Osteoblast (primary cell): ENCODE measurements around the gene RPLP2. TPM values are rescaled to one million over a fixed set of nuclear protein-coding genes. Genes with fewer than 3 reads are reported as not detected.

Experiments used
- DNase-seq: peaks from one replicate; pipeline ENCODE4 v3.0.0; 2011; ENCODE audit warnings: low spot score, mixed read lengths; ENCODE audit not compliant: insufficient read length; ENCODE audit errors: missing footprints
- H2AFZ ChIP-seq: 2 replicates; pipeline ENCODE4 v1.6.0; 2011; ENCODE audit warnings: mild to moderate bottlenecking, low read length
- H3K27ac ChIP-seq: 2 replicates; pipeline ENCODE4 v1.5.1; 2011; ENCODE audit warnings: mild to moderate bottlenecking, low read depth, low read length, moderate library complexity
- H3K27me3 ChIP-seq: 2 replicates; pipeline ENCODE4 v1.6.0; 2012; ENCODE audit warnings: mild to moderate bottlenecking, control low read depth, inconsistent platforms, low read length, moderate library complexity; ENCODE audit not compliant: insufficient read depth
- H3K36me3 ChIP-seq: 2 replicates; pipeline ENCODE4 v1.5.1; 2011; ENCODE audit warnings: mild to moderate bottlenecking, low read length, control low read depth, moderate library complexity; ENCODE audit not compliant: insufficient read depth
- H3K4me1 ChIP-seq: 2 replicates; pipeline ENCODE4 v1.5.1; 2011; ENCODE audit warnings: mild to moderate bottlenecking, low read length, control low read depth, moderate library complexity; ENCODE audit not compliant: insufficient read depth
- H3K4me2 ChIP-seq: 2 replicates; pipeline ENCODE4 v1.6.0; 2011; ENCODE audit warnings: mild to moderate bottlenecking, low read length; ENCODE audit not compliant: insufficient read depth
- H3K4me3 ChIP-seq: fragments of 200-600 bp; sonication (generic); 3 replicates; pipeline ENCODE4 v1.5.1; 2012; ENCODE audit warnings: mild to moderate bottlenecking, low read length, inconsistent platforms; ENCODE audit not compliant: insufficient read depth
- H3K79me2 ChIP-seq: 2 replicates; pipeline ENCODE4 v1.6.0; 2012; ENCODE audit warnings: mild to moderate bottlenecking, low read length, control low read depth, inconsistent platforms; ENCODE audit not compliant: insufficient read depth
- H3K9me3 ChIP-seq: 2 replicates; pipeline ENCODE4 v1.5.1; 2011; ENCODE audit warnings: low read depth, low read length, control low read depth
- H4K20me1 ChIP-seq: 2 replicates; pipeline ENCODE4 v1.6.0; 2012; ENCODE audit warnings: mild to moderate bottlenecking, low read length, control low read depth; ENCODE audit not compliant: insufficient read depth
- total RNA-seq: library from RNA; depleted of rRNA; stranded (reverse); fragments of >200 nt; gene quantifications from 2 replicates; pipeline ENCODE4 v1.2.3, GENCODE V29; 2012
- TF ChIP-seq, protein P1 (sequence below): IDR thresholded peaks from 2 replicates; pipeline ENCODE4 v1.5.1; 2011; ENCODE audit warnings: mild to moderate bottlenecking, low read depth, low read length, moderate library complexity; ENCODE audit errors: extremely low read depth

Gene RPLP2
- total RNA-seq, 1 donor: 386 TPM

DNA sequence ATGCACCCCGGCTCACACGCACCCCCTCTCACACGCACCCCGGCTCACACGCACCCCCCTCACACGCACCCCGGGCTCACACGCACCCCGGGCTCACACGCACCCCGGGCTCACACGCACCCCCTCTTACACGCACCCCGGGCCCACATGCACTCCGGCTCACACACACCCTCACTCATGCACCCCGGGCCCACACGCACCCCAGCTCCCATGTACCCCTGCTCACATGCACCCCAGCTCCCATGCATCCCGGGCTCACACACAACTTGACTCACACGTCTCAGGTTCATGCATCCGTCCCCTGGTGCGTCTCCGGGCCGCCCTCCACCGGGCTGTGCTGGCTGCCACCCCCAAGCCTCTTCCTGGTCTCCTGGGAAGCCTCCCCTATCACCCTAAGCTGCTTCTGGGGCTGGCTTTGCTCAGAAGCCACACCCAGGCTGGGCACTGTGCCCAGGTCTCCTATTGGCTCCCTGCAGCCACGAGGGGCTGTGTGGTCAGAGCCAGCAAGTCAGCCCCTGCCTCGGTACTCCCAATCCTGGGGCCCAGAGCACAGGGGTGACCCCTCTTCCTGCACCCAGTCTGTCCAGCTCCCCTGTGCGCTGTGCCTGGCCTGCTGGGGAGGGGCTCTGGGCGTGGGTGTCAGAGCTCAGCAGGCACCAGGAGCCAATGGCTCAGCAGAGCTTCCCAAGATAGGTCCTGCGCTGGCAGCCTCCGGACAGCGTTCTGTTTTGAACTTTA is 49.8 kb downstream of the RPLP2 start:
- Histone ChIP-seq H2AFZ (no peak overlapping the region), H3K27me3 (no peaks in the 10 kb centered on the region), H3K4me1 (peaks cover 7% of the 10 kb centered on the region), H3K4me3 (peak overlapping the region; percentile 37), H3K9me3 (no peaks in the 10 kb centered on the region), H3K36me3 (peaks cover 3% of the 10 kb centered on the region), H3K27ac (peak overlapping the region; percentile 70), H4K20me1 (peaks cover 60% of the 10 kb centered on the region), H3K79me2 (peaks cover 68% of the 10 kb centered on the region), H3K4me2 (peak overlapping the region; percentile 56)
- peak; percentile 100 for DNase-seq
- TF ChIP-seq, protein P1, sequence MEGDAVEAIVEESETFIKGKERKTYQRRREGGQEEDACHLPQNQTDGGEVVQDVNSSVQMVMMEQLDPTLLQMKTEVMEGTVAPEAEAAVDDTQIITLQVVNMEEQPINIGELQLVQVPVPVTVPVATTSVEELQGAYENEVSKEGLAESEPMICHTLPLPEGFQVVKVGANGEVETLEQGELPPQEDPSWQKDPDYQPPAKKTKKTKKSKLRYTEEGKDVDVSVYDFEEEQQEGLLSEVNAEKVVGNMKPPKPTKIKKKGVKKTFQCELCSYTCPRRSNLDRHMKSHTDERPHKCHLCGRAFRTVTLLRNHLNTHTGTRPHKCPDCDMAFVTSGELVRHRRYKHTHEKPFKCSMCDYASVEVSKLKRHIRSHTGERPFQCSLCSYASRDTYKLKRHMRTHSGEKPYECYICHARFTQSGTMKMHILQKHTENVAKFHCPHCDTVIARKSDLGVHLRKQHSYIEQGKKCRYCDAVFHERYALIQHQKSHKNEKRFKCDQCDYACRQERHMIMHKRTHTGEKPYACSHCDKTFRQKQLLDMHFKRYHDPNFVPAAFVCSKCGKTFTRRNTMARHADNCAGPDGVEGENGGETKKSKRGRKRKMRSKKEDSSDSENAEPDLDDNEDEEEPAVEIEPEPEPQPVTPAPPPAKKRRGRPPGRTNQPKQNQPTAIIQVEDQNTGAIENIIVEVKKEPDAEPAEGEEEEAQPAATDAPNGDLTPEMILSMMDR: no peak

DNA sequence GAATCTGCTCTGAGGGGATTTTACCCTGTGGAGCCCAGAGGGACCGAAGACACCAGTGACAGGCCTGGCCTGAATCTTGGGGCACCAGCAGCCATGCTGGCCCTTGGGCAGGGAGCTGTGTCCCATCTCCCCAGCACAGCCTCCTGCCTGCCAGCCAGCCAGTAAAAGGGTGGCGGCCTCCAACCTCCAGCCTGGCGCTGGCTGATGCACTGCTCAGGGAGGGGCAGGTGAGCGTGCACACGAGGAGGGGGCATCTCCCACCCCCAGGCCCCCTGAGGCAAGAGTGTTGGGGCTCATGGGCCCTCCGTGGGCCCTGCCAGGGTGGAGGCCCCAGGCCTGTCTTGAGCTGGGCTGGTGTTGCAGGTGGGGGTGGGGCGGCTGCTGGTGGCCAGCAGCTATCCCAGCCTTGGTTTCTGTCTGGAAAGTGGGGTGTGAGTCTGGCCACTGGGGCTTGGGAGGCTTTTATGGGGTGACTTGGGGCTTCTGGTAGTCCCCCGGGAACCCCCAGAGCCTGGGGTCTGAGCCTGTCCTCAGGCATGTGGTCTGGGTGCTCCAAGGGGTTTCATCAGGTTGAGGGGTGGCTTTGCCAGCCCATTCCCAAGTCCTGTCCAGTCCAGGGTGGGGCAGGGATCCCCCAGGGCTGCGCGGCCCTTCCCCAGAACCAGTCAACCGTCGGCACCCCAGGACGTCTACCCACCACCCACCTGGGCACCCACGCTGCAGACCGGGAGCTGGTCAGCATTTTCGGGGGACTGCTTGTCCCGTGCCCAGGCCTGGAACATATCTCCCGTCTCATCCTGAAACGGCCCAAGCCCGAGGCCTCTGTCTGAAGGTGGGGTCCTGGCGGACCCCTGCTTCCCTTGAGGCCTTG is 50.7 kb downstream of the RPLP2 start:
- TF ChIP-seq, protein P1: no peak
- Histone ChIP-seq H3K9me3 (no peaks in the 10 kb centered on the region), H3K4me1 (peaks cover 7% of the 10 kb centered on the region), H3K27ac (peak overlapping the region; percentile 70), H3K36me3 (peaks cover 4% of the 10 kb centered on the region), H4K20me1 (peaks cover 56% of the 10 kb centered on the region), H3K4me3 (no peak overlapping the region), H3K27me3 (no peaks in the 10 kb centered on the region), H3K79me2 (peaks cover 59% of the 10 kb centered on the region), H3K4me2 (peak overlapping the region; percentile 56), H2AFZ (no peak overlapping the region)
- DNase-seq: no peak

GRCh38 chr11:861105-861479 is 51.3 kb downstream of the RPLP2 start:
- Histone ChIP-seq H3K4me1 (peaks cover 7% of the 10 kb centered on the region), H3K4me2 (no peak overlapping the region), H3K36me3 (peaks cover 8% of the 10 kb centered on the region), H3K27ac (no peak overlapping the region), H3K9me3 (no peaks in the 10 kb centered on the region), H3K27me3 (no peaks in the 10 kb centered on the region), H2AFZ (no peak overlapping the region), H3K4me3 (no peak overlapping the region), H3K79me2 (peaks cover 54% of the 10 kb centered on the region), H4K20me1 (peaks cover 55% of the 10 kb centered on the region)
- TF ChIP-seq, protein P1: no peak
- DNase-seq: no peak
